NT2/D1 (cell line): ENCODE measurements around the gene CORO7.
"Not testable (repeated sequence)": the region's sequence is repeated elsewhere in the genome, so short reads cannot be mapped to it uniquely, and the experiment has no call there.

Experiments used
- DNase-seq: peaks from one replicate; pipeline ENCODE4 v3.0.0-alpha.2; 2011; ENCODE audit warnings: low read depth, low spot score
- H3K27me3 ChIP-seq: 2 replicates; pipeline ENCODE4 v1.6.0; 2011; ENCODE audit warnings: mild to moderate bottlenecking; ENCODE audit not compliant: insufficient read length, insufficient read depth
- H3K36me3 ChIP-seq: 2 replicates; pipeline ENCODE4 v1.6.1; 2011; ENCODE audit warnings: mild to moderate bottlenecking, low read length, mixed read lengths; ENCODE audit not compliant: insufficient read depth, insufficient read length
- H3K4me1 ChIP-seq: 2 replicates; pipeline ENCODE4 v1.5.1; 2011; ENCODE audit not compliant: insufficient read depth, insufficient read length
- H3K4me3 ChIP-seq: 2 replicates; pipeline ENCODE4 v1.5.1; 2011; ENCODE audit warnings: low read depth; ENCODE audit not compliant: insufficient read length
- H3K9ac ChIP-seq: 2 replicates; pipeline ENCODE4 v1.6.0; 2011; ENCODE audit warnings: low read depth; ENCODE audit not compliant: insufficient read length
- H3K9me3 ChIP-seq: 2 replicates; pipeline ENCODE4 v1.5.1; 2011; ENCODE audit warnings: mild to moderate bottlenecking, low read length; ENCODE audit not compliant: insufficient read depth
- SUZ12 ChIP-seq: IDR thresholded peaks from 2 replicates; pipeline ENCODE4 v1.6.1; 2011; ENCODE audit not compliant: insufficient read length, insufficient read depth; ENCODE audit errors: extremely low read depth
- YY1 ChIP-seq: IDR thresholded peaks from 2 replicates; pipeline ENCODE4 v1.6.1; 2011; ENCODE audit not compliant: insufficient read length, insufficient read depth
- ZNF274 ChIP-seq: IDR thresholded peaks from 2 replicates; pipeline ENCODE4 v1.6.1; 2011; ENCODE audit warnings: mild to moderate bottlenecking, low read depth, low read length

The CORO7 gene

GRCh38 chr16:4344983-4345835 lies 71.2 kb downstream of the CORO7 start:
- Histone ChIP-seq H3K9ac (no peak overlapping the region), H3K4me1 (peaks cover 8% of the 10 kb centered on the region), H3K4me3 (no peak overlapping the region), H3K9me3 (peaks cover 3% of the 10 kb centered on the region; the same call in 1 of the 2 replicates), H3K27me3 (no peaks in the 10 kb centered on the region), H3K36me3 (peaks cover 77% of the 10 kb centered on the region)
- DNase-seq: no peak
- no peak for TF ChIP-seq YY1
- TF ChIP-seq SUZ12: no peak
- TF ChIP-seq ZNF274: no peak

DNA sequence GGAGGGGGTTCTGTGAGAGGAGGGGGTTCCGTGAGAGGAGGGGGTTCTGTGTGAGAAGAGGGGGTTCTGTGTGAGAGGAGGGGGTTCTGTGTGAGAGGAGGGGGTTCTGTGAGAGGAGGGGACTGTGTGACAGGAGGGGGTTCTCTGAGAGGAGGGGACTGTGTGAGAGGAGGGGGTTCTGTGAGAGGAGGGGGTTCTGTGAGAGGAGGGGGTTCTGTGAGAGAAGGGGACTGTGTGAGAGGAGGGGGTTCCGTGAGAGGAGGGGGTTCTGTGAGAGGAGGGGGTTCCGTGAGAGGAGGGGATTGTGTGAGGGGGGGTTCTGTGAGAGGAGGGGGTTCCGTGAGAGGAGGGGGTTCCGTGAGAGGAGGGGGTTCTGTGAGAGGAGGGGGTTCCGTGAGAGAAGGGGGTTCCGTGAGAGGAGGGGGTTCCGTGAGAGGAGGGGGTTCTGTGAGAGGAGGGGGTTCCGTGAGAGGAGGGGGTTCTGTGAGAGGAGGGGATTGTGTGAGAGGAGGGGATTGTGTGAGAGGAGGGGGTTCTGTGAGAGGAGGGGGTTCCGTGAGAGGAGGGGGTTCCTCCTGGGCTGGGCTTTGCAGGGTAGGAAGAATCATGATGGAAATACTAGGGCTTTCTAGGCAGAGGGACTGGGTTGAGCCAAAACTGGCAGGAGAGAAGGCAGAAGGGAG lies 72.0 kb downstream of the CORO7 start:
- not testable (repeated sequence) for H3K9ac ChIP-seq, H3K27me3 ChIP-seq, H3K9me3 ChIP-seq, H3K4me1 ChIP-seq, H3K4me3 ChIP-seq, DNase-seq
- H3K36me3 ChIP-seq: peaks cover 79% of the 10 kb centered on the region

DNA sequence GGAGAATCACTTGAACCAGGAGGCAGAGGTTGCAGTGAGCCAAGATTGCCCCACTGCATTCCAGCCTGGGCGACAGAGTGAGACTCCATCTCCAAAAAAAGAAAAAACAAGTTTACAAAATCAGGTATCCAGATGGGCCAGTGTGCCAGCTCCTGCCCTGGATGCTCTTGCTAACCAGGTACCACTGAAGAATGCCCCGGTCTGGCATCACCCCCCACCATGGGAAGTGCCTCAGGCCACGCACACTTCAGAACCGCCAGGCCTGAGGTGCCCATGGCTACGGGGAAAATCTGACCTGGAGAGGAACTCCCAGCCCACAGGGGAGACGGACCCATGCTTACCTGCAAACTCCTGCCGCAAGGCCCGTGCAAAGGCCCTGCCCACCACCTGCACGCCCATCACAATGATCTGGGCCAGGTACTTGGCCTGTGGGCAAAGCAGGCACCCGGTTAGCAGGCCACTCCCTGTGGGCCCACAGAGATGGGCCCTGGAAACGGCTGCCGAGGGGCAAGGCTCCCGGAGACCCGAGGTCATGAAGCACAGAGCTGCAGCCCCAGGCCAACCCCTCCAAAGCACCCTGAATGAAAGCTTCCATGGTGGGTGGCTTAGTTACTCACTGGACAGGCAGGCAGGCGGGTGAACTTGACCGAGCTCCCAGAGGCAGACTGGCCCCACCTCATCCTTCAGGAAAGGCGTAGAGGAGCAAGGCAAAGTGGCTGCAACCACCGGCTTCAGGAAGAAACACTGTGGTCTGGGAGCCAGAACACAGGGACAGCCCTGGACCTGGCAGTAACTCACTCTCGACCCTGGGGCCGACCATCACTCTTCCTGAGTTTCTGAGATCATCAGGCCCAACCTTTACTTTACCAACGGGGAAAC lies 73.3 kb downstream of the CORO7 start:
- no peak for TF ChIP-seq YY1
- TF ChIP-seq SUZ12: no peak
- TF ChIP-seq ZNF274: no peak
- Histone ChIP-seq H3K4me3 (no peak overlapping the region), H3K4me1 (peaks cover 15% of the 10 kb centered on the region), H3K9ac (no peak overlapping the region), H3K36me3 (peaks cover 79% of the 10 kb centered on the region), H3K9me3 (peaks cover 3% of the 10 kb centered on the region; the same call in 1 of the 2 replicates), H3K27me3 (no peaks in the 10 kb centered on the region)
- DNase-seq: no peak

GRCh38 chr16:4341250-4341649 lies 75.1 kb downstream of the CORO7 start:
- H3K36me3 ChIP-seq: peaks cover 81% of the 10 kb centered on the region
- H3K27me3 ChIP-seq: no peaks in the 10 kb centered on the region
- H3K9ac ChIP-seq: no peak overlapping the region
- no peak overlapping the region for H3K4me3 ChIP-seq
- peaks cover 14% of the 10 kb centered on the region for H3K4me1 ChIP-seq
- no peak for DNase-seq
- TF ChIP-seq ZNF274: no peak
- no peak for TF ChIP-seq SUZ12
- TF ChIP-seq YY1: no peak
- peaks cover 3% of the 10 kb centered on the region; the same call in 1 of the 2 replicates for H3K9me3 ChIP-seq

- peaks cover 81% of the 10 kb centered on the region for H3K36me3 ChIP-seq
- TF ChIP-seq SUZ12: no peak
- no peak for TF ChIP-seq ZNF274
- no peak for TF ChIP-seq YY1
- no peak overlapping the region for H3K9ac ChIP-seq
- H3K4me1 ChIP-seq: peaks cover 14% of the 10 kb centered on the region
- H3K4me3 ChIP-seq: no peak overlapping the region
- no peak for DNase-seq
- peaks cover 3% of the 10 kb centered on the region; the same call in 1 of the 2 replicates for H3K9me3 ChIP-seq
- H3K27me3 ChIP-seq: no peaks in the 10 kb centered on the region
Observed at GRCh38 chr16:4340443-4340842, 76.0 kb downstream of the CORO7 start.

DNA sequence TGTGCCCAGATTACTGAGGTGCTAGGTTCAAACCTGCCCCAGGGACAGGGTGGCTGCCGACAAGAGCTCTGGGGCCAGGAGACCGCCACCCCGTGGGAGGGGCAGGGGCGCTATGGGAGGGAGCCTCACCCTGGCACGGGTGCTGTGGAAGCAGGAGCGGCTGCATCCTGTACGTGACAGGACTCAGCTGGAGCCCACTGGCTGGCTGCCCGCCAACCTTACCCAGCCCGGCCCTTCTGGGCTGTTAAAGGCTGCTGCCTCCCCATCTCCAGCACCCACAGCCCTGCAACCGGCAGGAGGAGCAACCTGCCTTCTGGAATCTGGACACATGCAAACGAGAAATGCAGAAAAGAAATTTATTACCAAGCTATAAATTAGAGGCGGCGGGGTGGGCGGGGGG lies 76.5 kb downstream of the CORO7 start:
- no peak for DNase-seq
- Histone ChIP-seq H3K4me1 (peaks cover 17% of the 10 kb centered on the region), H3K36me3 (peaks cover 81% of the 10 kb centered on the region), H3K27me3 (no peaks in the 10 kb centered on the region), H3K9ac (no peak overlapping the region), H3K4me3 (no peak overlapping the region), H3K9me3 (peaks cover 3% of the 10 kb centered on the region; the same call in 1 of the 2 replicates)
- TF ChIP-seq SUZ12: no peak
- no peak for TF ChIP-seq YY1
- TF ChIP-seq ZNF274: no peak

DNA sequence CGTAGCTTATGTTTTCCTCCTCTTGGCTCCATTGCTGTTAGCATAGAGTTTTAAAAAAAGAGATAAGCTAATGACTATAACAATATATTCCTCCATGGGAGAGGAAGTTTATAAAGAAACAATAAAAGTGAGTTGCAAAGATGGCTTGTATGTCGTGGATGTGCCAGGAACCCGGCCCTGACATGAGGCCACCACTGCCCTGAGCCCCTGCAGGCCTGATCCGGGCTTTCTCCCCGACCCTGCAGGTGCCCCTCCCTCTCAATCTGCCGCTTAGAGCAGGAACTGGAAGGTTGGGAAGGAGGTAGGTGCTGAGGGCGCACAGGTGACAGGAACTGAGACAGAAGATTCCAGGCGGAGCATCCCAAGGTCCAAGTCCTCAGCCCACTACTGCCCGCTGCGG lies 76.9 kb downstream of the CORO7 start:
- H3K9me3 ChIP-seq: peaks cover 3% of the 10 kb centered on the region; the same call in 1 of the 2 replicates
- no peak overlapping the region for H3K9ac ChIP-seq
- H3K27me3 ChIP-seq: no peaks in the 10 kb centered on the region
- no peak for DNase-seq
- peaks cover 84% of the 10 kb centered on the region for H3K36me3 ChIP-seq
- peaks cover 17% of the 10 kb centered on the region for H3K4me1 ChIP-seq
- no peak overlapping the region for H3K4me3 ChIP-seq
- TF ChIP-seq YY1 (no peak), SUZ12 (no peak), ZNF274 (no peak)
